ENCODE results near the gene FREY1. TPM values are rescaled to one million over a fixed set of nuclear protein-coding genes. Genes with fewer than 3 reads are reported as not detected.

Gene FREY1
- polyA plus RNA-seq, 1 donor (not counting 4 experiments of a cell fraction or from before 2014, with no cell fraction given), result 0.25 TPM

- DNase-seq (ENCODE audit: low read depth, low spot score), result no peak
- dilution Hi-C loops (cut with MboI; ENCODE audit: extremely low pct_ligation_motif_present, low sequenced_read_pairs), result no loop called here
- Histone ChIP-seq H3K27me3 (ENCODE audit: control insufficient read depth, extremely low read depth, insufficient read depth, low read length) (peaks cover 4% of the 10 kb centered on the region), H2AFZ (ENCODE audit: control insufficient read depth, low read length) (no peak overlapping the region), H3K27ac (ENCODE audit: control insufficient read depth, insufficient read depth, low read length) (no peak overlapping the region), H3K36me3 (ENCODE audit: control insufficient read depth in 2 of 2, extremely low read depth in 1 of 2, insufficient read depth in 2 of 2, low read length in 2 of 2) (no peaks in the 10 kb centered on the region), H3K9me1 (ENCODE audit: control insufficient read depth, extremely low read depth, insufficient read depth, low read length) (no peaks in the 10 kb centered on the region), H3K79me2 (ENCODE audit: control insufficient read depth, insufficient read depth, low read length) (no peaks in the 10 kb centered on the region), H4K20me1 (ENCODE audit: control insufficient read depth, extremely low read depth, insufficient read depth, low read length) (no peaks in the 10 kb centered on the region), H3K9me3 (ENCODE audit: control insufficient read depth, low read depth, low read length) (no peaks in the 10 kb centered on the region), H3K4me1 (ENCODE audit: control insufficient read depth, extremely low read depth, insufficient read depth, low read length) (no peaks in the 10 kb centered on the region), H3K4me2 (ENCODE audit: control insufficient read depth, extremely low read depth, insufficient read depth, low read depth, low read length) (no peak overlapping the region), H3K9ac (ENCODE audit: control insufficient read depth, extremely low read depth, insufficient read depth, low read length) (no peak overlapping the region), H3K4me3 (ENCODE audit: control insufficient read depth in 2 of 3, extremely low read depth in 1 of 3, insufficient read depth in 2 of 3, low read depth in 1 of 3, low read length in 3 of 3) (no peak overlapping the region)
- no peak for FAIRE-seq
- no peak for TF ChIP-seq CTCF (optimal IDR thresholded peaks at IDR 0.05 in 1 of 3, IDR thresholded peaks at IDR 0.05 in 1 of 3, conservative IDR thresholded peaks at IDR 0.05 in 1 of 3; ENCODE audit: extremely low read depth in 1 of 3, insufficient read depth in 2 of 3, low read length in 3 of 3)
- TF ChIP-seq EZH2 (IDR thresholded peaks at IDR 0.05; ENCODE audit: low read length), result no peak
Measured at GRCh38 chr11:45889966-45890365, 17.1 kb downstream of the FREY1 start.

- H4K20me1 ChIP-seq (ENCODE audit: control insufficient read depth, extremely low read depth, insufficient read depth, low read length), result no peaks in the 10 kb centered on the region
- no peaks in the 10 kb centered on the region for H3K9me3 ChIP-seq (ENCODE audit: control insufficient read depth, low read depth, low read length)
- no peak overlapping the region for H3K4me2 ChIP-seq (ENCODE audit: control insufficient read depth, extremely low read depth, insufficient read depth, low read depth, low read length)
- H3K36me3 ChIP-seq (ENCODE audit: control insufficient read depth in 2 of 2, extremely low read depth in 1 of 2, insufficient read depth in 2 of 2, low read length in 2 of 2), result no peaks in the 10 kb centered on the region
- H3K27ac ChIP-seq (ENCODE audit: control insufficient read depth, insufficient read depth, low read length), result no peak overlapping the region
- no peak for FAIRE-seq
- H3K27me3 ChIP-seq (ENCODE audit: control insufficient read depth, extremely low read depth, insufficient read depth, low read length), result peaks cover 4% of the 10 kb centered on the region
- no peak overlapping the region for H2AFZ ChIP-seq (ENCODE audit: control insufficient read depth, low read length)
- no peak for DNase-seq (ENCODE audit: low read depth, low spot score)
- H3K79me2 ChIP-seq (ENCODE audit: control insufficient read depth, insufficient read depth, low read length), result no peaks in the 10 kb centered on the region
- dilution Hi-C loops (cut with MboI; ENCODE audit: extremely low pct_ligation_motif_present, low sequenced_read_pairs), result no loop called here
- H3K9me1 ChIP-seq (ENCODE audit: control insufficient read depth, extremely low read depth, insufficient read depth, low read length), result no peaks in the 10 kb centered on the region
- TF ChIP-seq CTCF (optimal IDR thresholded peaks at IDR 0.05 in 1 of 3, IDR thresholded peaks at IDR 0.05 in 1 of 3, conservative IDR thresholded peaks at IDR 0.05 in 1 of 3; ENCODE audit: extremely low read depth in 1 of 3, insufficient read depth in 2 of 3, low read length in 3 of 3) (no peak), EZH2 (IDR thresholded peaks at IDR 0.05; ENCODE audit: low read length) (no peak)
- H3K4me3 ChIP-seq (ENCODE audit: control insufficient read depth in 2 of 3, extremely low read depth in 1 of 3, insufficient read depth in 2 of 3, low read depth in 1 of 3, low read length in 3 of 3), result no peak overlapping the region
- no peak overlapping the region for H3K9ac ChIP-seq (ENCODE audit: control insufficient read depth, extremely low read depth, insufficient read depth, low read length)
- H3K4me1 ChIP-seq (ENCODE audit: control insufficient read depth, extremely low read depth, insufficient read depth, low read length), result no peaks in the 10 kb centered on the region
Measured at GRCh38 chr11:45889555-45889954, 17.5 kb downstream of the FREY1 start.
